ENCODE results near the gene DLGAP1.

DLGAP1 gene

DNA sequence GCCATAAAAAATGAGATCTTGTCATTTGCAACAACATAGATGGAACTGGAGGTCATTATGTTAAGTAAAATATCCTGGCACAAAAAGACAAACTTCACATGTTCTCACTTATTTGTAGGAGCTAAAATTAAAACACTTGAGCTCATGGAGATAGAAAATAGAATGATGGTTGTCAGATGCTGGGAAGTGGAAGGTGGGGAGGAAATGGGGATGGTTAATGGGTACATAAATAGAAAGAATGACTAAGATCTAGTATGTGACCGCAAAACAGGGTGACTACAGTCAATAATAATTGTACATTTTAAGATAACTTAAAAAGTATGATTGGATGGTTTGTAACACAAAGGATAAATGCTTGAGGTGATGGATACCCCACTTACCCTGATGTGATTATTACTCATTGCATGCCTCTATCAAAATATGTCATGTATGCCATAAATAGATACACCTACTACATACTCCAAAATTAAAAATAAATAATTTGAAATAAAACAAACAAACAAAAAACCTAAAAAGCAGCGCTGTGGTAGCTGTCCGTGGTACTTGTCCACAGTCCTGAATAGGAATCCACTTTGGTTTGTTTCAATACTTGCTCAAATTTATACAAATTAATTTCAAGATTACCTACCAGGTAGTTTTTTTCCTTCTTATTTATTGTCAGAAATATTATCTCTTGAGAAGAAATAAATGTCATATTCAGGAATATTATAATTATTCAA is 224.5 kb downstream of the DLGAP1 start:
- TF ChIP-seq, protein P1, sequence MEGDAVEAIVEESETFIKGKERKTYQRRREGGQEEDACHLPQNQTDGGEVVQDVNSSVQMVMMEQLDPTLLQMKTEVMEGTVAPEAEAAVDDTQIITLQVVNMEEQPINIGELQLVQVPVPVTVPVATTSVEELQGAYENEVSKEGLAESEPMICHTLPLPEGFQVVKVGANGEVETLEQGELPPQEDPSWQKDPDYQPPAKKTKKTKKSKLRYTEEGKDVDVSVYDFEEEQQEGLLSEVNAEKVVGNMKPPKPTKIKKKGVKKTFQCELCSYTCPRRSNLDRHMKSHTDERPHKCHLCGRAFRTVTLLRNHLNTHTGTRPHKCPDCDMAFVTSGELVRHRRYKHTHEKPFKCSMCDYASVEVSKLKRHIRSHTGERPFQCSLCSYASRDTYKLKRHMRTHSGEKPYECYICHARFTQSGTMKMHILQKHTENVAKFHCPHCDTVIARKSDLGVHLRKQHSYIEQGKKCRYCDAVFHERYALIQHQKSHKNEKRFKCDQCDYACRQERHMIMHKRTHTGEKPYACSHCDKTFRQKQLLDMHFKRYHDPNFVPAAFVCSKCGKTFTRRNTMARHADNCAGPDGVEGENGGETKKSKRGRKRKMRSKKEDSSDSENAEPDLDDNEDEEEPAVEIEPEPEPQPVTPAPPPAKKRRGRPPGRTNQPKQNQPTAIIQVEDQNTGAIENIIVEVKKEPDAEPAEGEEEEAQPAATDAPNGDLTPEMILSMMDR (IDR thresholded peaks at IDR 0.05; ENCODE audit: insufficient read depth, low read depth, low read length, missing control alignments): no peak
- no peak overlapping the region for H3K4me3 ChIP-seq (ENCODE audit: low read depth, low read length)
- DNase-seq (ENCODE audit: low read depth): peak; percentile 49

DNA sequence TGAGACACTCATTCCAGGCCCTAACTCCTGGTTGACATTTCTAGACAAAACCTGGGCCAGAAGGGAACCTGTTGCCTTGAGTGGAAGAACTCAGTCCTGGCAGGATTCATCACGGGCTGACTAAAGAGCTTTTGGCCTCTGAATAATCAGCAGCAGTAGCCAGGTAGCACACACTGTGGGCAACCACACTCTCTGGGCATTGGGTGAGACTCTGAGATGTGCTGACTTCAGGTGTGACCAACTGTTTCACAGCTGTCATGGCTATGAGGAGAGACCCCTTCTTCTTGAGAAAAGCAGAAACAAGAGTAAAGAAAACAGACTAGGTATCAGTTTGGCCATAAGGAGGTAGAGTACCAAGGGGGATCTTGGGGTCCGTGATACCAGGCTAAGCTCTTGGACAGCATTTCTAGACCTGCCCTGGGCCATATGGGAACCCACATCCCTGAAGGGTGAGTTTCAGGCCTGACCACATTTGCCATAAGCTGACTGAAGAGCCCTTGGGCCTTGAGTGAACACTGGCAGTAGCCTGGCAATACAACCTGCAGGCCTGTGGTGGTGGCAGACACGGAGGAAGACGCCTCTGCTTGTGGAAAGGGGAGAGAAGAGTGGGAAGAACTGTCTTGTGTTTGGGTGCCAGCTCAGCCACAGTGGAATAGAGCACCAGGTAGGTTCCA is 230.9 kb downstream of the DLGAP1 start:
- DNase-seq (ENCODE audit: low read depth): no peak
- TF ChIP-seq, protein P1 (IDR thresholded peaks at IDR 0.05; ENCODE audit: insufficient read depth, low read depth, low read length, missing control alignments): no peak
- no peak overlapping the region for H3K4me3 ChIP-seq (ENCODE audit: low read depth, low read length)

DNA sequence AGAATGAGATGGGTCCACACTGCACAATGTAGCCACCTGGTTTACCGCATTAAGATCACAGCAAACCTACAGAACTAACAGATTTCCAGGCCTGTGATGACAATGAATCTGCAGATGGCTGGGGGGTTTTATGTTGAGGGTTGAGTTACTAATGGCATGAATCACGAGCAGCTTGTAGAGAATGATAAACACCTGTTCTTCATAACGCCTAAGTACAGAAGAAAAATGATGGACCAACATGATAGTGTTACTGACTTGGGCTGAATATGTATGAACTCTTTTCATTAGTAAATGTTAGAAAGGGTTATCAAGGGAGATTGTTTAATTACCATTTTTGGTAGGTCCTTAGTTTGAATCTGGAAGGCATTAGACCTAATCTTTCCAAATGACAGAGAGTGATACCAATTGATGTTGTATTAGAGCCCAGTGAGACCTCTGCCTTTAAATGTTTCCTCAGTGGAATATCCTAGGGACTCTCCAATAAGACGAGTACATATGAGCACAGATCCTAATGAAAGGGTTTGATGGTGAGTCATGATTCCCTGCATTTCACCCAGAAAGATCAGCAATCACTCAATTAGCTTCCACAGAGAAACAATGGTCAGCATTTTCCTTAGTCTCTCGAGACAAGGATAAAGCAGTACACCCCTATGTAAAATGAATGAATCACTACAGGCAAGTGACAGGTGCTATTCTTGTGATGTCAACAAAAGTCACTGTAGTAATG is 243.8 kb downstream of the DLGAP1 start:
- no peak for DNase-seq (ENCODE audit: low read depth)
- TF ChIP-seq, protein P1 (IDR thresholded peaks at IDR 0.05; ENCODE audit: insufficient read depth, low read depth, low read length, missing control alignments): no peak
- H3K4me3 ChIP-seq (ENCODE audit: low read depth, low read length): no peak overlapping the region

DNA sequence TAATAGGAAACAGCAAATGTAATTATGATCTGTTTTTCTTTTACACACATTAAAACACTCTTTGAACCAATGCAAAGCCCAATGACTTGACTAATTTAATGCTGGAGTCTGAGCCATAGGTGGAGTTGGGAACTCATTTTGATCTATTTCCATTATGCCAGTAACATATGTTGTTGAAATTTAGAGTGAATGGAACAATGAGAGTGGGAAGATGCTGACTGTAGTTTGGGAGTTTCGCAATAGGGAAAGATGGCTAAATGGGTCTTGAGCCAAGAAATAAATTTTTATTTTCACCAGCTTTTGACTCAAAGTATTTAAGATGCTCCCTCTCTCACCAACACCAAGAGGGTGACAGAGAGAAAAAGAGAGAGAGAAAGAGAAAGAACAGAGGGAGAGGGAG is 246.7 kb downstream of the DLGAP1 start:
- no peak for DNase-seq (ENCODE audit: low read depth)
- H3K4me3 ChIP-seq (ENCODE audit: low read depth, low read length): no peak overlapping the region
- TF ChIP-seq, protein P1 (IDR thresholded peaks at IDR 0.05; ENCODE audit: insufficient read depth, low read depth, low read length, missing control alignments): no peak

DNA sequence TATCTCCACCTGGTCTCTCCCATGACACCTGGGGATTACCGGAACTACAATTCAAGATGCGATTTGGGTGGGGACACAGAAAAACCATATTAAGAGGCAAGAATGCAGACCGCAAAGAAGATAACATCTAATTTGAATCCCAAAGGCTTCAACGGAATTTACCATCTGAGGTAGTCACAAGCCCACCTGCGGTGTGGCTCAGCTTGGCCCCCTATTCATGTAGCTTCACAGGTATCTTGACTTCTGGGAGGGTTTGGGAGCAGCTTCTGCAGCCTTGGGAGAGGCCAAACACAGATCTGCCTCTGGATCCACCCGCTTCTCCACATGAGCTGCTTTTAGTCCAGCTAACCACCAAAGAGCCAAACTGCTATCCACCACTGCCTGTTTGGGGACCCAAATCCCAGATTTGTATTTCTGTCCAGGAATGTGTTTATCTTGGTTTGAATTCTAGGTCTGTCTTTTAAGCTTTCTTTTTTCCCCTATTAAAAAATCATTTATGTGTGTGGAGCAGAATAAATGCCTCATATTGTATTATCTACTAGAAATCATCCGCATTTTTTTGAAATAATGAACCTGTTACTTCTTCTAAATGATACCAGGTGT is 247.6 kb downstream of the DLGAP1 start:
- TF ChIP-seq, protein P1 (IDR thresholded peaks at IDR 0.05; ENCODE audit: insufficient read depth, low read depth, low read length, missing control alignments): no peak
- no peak for DNase-seq (ENCODE audit: low read depth)
- no peak overlapping the region for H3K4me3 ChIP-seq (ENCODE audit: low read depth, low read length)

DNA sequence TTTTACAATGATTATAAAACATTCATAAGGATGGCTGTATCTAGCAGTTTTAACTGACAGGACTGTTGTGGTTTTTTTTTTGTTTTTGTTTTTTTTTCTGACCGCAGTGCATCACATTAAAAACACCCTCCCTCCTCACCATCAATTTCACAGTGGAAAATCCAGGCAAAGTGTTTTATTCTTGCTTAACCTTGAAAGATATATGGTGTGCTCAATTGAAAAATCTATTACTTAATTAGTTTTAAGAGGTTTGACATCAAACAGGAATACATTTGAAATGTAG is 250.7 kb downstream of the DLGAP1 start:
- DNase-seq (ENCODE audit: low read depth): no peak
- no peak overlapping the region for H3K4me3 ChIP-seq (ENCODE audit: low read depth, low read length)
- TF ChIP-seq, protein P1 (IDR thresholded peaks at IDR 0.05; ENCODE audit: insufficient read depth, low read depth, low read length, missing control alignments): no peak
